HL-60 (cell line): Measurements from ENCODE around the gene OR13C5.

ENCODE experiments used
- CTCF ChIP-seq: IDR thresholded peaks from one replicate; pipeline ENCODE4 v1.5.1; 2011; ENCODE audit warnings: low read length, control low read depth, inconsistent platforms; ENCODE audit not compliant: insufficient read depth
- POLR2AphosphoS5 ChIP-seq: IDR thresholded peaks from 2 replicates; pipeline ENCODE4 v1.6.1; 2012; ENCODE audit warnings: low read depth
- TF ChIP-seq, protein P1 (sequence below): IDR thresholded peaks from 2 replicates; pipeline ENCODE4 v1.6.1; 2012; ENCODE audit warnings: low read depth; ENCODE audit not compliant: insufficient replicate concordance

- TF ChIP-seq, protein P1, sequence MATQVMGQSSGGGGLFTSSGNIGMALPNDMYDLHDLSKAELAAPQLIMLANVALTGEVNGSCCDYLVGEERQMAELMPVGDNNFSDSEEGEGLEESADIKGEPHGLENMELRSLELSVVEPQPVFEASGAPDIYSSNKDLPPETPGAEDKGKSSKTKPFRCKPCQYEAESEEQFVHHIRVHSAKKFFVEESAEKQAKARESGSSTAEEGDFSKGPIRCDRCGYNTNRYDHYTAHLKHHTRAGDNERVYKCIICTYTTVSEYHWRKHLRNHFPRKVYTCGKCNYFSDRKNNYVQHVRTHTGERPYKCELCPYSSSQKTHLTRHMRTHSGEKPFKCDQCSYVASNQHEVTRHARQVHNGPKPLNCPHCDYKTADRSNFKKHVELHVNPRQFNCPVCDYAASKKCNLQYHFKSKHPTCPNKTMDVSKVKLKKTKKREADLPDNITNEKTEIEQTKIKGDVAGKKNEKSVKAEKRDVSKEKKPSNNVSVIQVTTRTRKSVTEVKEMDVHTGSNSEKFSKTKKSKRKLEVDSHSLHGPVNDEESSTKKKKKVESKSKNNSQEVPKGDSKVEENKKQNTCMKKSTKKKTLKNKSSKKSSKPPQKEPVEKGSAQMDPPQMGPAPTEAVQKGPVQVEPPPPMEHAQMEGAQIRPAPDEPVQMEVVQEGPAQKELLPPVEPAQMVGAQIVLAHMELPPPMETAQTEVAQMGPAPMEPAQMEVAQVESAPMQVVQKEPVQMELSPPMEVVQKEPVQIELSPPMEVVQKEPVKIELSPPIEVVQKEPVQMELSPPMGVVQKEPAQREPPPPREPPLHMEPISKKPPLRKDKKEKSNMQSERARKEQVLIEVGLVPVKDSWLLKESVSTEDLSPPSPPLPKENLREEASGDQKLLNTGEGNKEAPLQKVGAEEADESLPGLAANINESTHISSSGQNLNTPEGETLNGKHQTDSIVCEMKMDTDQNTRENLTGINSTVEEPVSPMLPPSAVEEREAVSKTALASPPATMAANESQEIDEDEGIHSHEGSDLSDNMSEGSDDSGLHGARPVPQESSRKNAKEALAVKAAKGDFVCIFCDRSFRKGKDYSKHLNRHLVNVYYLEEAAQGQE, result no peak
- TF ChIP-seq CTCF (no peak), POLR2AphosphoS5 (no peak)
Measured at GRCh38 chr9:104633976-104634520, 34.8 kb upstream of the OR13C5 start.
